Measurements from ENCODE around the gene RUBCNL.

The RUBCNL gene

DNA sequence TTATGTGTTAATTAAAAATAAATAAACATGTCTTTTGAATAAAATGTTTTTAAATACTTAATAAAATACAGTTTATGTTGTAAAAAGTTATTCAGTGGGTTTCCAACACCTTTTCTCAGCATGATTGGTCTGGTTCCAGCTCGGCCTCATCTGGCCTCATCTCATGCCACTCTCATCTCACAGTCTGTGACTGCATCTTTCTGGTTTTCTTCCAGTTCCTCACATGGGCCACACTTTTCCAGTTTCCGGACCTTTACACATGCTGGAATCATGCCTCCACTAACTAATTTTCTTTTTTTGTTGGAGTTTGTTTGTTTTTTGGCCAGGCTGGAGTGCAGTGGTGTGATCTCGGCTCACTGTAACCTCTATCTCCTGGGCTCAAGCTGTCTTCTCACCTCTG lies 82.5 kb downstream of the RUBCNL start:
- intact Hi-C loops (cut with DNase I; ENCODE audit: low total_unique reads) = no loop called here
- no peak for DNase-seq
- no peak overlapping the region for H3K4me3 ChIP-seq
- H3K27ac ChIP-seq = no peak overlapping the region
- TF ChIP-seq, protein P1, sequence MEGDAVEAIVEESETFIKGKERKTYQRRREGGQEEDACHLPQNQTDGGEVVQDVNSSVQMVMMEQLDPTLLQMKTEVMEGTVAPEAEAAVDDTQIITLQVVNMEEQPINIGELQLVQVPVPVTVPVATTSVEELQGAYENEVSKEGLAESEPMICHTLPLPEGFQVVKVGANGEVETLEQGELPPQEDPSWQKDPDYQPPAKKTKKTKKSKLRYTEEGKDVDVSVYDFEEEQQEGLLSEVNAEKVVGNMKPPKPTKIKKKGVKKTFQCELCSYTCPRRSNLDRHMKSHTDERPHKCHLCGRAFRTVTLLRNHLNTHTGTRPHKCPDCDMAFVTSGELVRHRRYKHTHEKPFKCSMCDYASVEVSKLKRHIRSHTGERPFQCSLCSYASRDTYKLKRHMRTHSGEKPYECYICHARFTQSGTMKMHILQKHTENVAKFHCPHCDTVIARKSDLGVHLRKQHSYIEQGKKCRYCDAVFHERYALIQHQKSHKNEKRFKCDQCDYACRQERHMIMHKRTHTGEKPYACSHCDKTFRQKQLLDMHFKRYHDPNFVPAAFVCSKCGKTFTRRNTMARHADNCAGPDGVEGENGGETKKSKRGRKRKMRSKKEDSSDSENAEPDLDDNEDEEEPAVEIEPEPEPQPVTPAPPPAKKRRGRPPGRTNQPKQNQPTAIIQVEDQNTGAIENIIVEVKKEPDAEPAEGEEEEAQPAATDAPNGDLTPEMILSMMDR (IDR thresholded peaks at IDR 0.05) = no peak
- H3K9me3 ChIP-seq = no peaks in the 10 kb centered on the region
- no peaks in the 10 kb centered on the region for H3K27me3 ChIP-seq
- no peaks in the 10 kb centered on the region for H3K36me3 ChIP-seq
- H3K4me1 ChIP-seq = no peaks in the 10 kb centered on the region

DNA sequence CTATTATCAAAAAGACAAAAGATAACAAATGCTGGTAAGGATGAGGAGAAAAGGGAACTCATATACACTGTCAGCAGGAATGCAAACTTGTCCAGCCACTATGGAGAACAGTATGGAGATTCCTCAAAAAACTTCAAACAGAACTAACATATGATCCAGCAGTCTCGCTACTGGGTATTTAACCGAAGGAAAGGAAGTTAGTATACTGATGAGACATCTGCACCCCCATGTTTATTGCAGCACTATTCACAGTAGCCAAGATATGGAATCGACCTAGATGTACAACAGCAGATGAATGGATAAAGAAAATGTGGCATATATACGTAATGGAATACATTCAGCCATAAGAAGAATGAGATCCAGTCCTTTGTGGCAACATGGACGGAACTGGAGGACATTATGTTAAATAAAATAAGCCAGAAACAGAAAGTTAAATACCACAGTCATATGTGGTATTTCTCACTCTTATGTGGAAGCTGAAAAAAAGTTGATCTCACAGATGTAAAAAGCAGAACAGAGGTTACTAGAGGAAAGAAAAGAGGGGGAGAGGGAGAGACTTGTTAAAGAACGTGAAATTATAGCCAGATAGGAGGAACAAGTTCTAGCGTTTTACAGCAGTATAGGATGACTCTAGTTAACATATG lies 83.2 kb downstream of the RUBCNL start:
- H3K4me3 ChIP-seq = no peak overlapping the region
- no peaks in the 10 kb centered on the region for H3K4me1 ChIP-seq
- H3K27me3 ChIP-seq = no peaks in the 10 kb centered on the region
- TF ChIP-seq, protein P1 (IDR thresholded peaks at IDR 0.05) = no peak
- no peak overlapping the region for H3K27ac ChIP-seq
- H3K36me3 ChIP-seq = no peaks in the 10 kb centered on the region
- intact Hi-C loops (cut with DNase I; ENCODE audit: low total_unique reads) = no loop called here
- no peak for DNase-seq
- no peaks in the 10 kb centered on the region for H3K9me3 ChIP-seq

DNA sequence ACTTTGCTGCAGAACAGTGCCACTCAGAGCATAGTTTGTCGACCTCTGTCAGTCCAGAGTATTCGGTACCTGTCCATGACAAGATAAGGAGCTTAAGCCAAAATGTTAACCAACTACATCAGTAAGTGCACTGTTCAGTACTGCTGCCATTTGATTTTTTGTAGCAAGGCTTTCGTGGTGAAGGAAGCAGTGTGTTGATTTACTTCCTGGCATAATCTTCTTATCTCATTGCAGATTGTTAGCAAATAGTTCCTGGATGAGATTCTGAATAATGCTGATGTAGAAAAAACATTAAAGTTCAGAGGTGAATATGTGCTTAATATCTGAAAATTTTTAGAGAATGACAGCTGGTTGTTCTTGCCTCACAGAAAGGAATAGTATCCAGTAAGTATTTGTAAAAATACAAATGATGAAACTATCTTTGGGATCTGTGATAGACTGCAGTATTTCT lies 89.7 kb downstream of the RUBCNL start:
- TF ChIP-seq, protein P1 (IDR thresholded peaks at IDR 0.05) = no peak
- H3K27ac ChIP-seq = no peak overlapping the region
- intact Hi-C loops (cut with DNase I; ENCODE audit: low total_unique reads) = no loop called here

DNA sequence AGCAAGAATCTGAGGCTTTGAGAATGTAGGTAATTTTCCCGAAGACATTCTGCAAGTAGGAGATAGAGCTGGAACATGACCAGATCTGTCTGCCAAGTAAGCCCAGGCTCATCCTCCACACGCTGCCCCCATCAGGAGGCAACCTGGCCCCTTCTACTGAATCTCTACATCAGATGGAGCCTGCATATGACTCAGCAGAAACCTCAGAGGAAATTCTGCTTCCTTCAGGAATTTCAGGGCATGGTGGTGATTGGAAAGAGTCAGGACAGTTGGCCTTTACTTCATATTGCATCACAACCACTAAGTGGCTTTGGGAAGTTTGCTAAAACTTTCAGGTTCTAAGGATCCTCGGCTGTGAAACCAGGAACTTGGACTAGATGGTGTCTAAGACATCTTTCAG lies 90.1 kb downstream of the RUBCNL start:
- TF ChIP-seq, protein P1 (IDR thresholded peaks at IDR 0.05) = no peak
- H3K4me3 ChIP-seq = no peak overlapping the region
- H3K36me3 ChIP-seq = no peaks in the 10 kb centered on the region
- no peaks in the 10 kb centered on the region for H3K9me3 ChIP-seq
- no peak overlapping the region for H3K27ac ChIP-seq
- intact Hi-C loops (cut with DNase I; ENCODE audit: low total_unique reads) = no loop called here
- H3K4me1 ChIP-seq = peaks cover 0 to 24% (median 20%) of the 10 kb centered on the region in 4 donors
- H3K27me3 ChIP-seq = no peaks in the 10 kb centered on the region
- no peak for DNase-seq

More for the DNA sequence above, 89.7 kb downstream of the RUBCNL start:
- no peak for DNase-seq
- Histone ChIP-seq H3K4me3 (no peak overlapping the region), H3K4me1 (peaks cover 0 to 24% (median 20%) of the 10 kb centered on the region in 4 donors), H3K9me3 (no peaks in the 10 kb centered on the region), H3K27me3 (no peaks in the 10 kb centered on the region), H3K36me3 (no peaks in the 10 kb centered on the region)

DNA sequence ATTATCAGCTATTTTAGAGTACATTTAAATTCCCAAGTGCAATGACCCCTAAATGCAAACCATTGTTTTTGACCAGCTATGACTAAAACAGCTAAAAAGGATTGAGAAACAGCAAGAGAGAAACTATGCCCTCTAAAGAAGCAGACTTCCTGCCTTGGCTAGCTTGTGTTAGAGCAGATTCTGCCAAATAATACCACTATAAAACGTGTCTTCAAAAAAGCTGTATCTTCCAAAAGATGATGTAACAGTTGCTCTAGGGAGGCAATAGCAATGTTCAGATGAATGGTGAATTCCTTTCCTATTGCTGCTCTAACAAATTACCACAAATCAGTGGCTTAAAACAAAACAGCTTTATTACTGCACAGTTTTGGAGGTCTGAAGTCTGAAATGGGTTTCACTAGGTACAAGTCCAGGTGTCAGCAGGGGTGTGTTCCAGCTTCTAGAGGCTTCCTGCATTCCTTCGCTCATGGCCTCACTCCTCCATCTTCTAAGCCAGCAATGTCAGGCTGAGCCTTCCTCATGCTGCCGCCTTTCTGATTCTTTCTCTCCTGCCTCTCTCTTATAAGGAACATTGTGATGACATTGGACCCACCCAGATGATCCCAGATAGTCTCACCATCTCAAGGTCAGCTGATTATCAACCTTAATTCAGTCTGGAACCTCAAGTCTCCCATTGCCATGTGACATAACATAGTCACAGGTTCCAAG lies 90.8 kb downstream of the RUBCNL start:
- Histone ChIP-seq H3K27me3 (no peaks in the 10 kb centered on the region), H3K4me3 (no peak overlapping the region), H3K27ac (no peak overlapping the region), H3K9me3 (no peaks in the 10 kb centered on the region), H3K36me3 (no peaks in the 10 kb centered on the region), H3K4me1 (peaks cover 0 to 24% (median 20%) of the 10 kb centered on the region in 4 donors)
- TF ChIP-seq, protein P1 (IDR thresholded peaks at IDR 0.05) = no peak
- no peak for DNase-seq
- intact Hi-C loops (cut with DNase I; ENCODE audit: low total_unique reads) = no loop called here

Measured in tibial artery (tissue), 4 donors.